ENCODE results near the gene CD101.
A peak's percentile ranks its signal among the peaks of the same experiment; 100 is the strongest.

Gene CD101

DNA sequence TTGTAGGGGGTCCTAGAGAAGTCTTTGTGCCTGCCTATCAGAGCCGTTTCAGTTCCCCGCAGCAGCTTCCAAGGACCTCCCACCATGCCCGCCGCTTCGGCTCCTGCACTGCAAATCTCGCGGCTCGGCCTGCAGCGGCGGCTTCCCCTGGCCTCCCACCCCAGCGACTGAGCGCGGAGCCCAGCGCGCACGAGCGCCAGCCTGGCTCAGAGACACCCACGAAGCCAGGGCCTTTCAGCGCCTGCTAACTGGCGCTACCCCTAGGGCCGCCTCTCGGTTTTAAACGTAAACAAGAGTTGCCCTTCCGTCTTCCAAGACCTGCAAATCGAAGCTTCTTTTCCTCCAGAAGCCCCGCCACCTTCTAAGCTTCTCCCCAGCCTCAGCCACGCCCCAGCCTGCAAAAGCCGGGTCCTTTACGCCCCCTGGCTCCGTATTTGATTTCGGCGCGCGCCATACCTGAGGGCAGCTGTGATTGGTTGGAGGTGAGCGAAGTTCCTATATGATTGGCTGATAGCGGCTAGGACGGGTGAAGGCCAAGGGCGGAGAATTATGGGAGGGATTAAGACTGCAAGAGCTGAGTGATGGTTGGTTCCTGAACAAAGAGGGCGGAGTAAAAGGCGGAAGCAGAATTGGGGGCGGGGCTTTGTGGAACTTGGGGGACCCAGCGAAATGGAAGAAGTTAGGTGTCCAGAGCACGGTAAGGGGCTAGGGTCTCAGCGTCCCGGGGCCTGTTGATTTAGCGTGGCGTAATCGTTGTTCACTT, 58.3 kb downstream of the CD101 start, which contains the start of gene TTF2:
TSS of gene TTF2 (plus strand) at position 649 of the 763 bp plus-strand sequence. CDS start at position 670, 21 bp downstream.
- TF ChIP-seq, protein P1, sequence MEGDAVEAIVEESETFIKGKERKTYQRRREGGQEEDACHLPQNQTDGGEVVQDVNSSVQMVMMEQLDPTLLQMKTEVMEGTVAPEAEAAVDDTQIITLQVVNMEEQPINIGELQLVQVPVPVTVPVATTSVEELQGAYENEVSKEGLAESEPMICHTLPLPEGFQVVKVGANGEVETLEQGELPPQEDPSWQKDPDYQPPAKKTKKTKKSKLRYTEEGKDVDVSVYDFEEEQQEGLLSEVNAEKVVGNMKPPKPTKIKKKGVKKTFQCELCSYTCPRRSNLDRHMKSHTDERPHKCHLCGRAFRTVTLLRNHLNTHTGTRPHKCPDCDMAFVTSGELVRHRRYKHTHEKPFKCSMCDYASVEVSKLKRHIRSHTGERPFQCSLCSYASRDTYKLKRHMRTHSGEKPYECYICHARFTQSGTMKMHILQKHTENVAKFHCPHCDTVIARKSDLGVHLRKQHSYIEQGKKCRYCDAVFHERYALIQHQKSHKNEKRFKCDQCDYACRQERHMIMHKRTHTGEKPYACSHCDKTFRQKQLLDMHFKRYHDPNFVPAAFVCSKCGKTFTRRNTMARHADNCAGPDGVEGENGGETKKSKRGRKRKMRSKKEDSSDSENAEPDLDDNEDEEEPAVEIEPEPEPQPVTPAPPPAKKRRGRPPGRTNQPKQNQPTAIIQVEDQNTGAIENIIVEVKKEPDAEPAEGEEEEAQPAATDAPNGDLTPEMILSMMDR (IDR thresholded peaks at IDR 0.05; ENCODE audit: borderline replicate concordance, control extremely low read depth, extremely low read depth, insufficient read depth, missing control alignments) = peak; percentile 11
- peak; percentile 96 for DNase-seq (ENCODE audit: low spot score)
- in situ Hi-C loops (cut with MboI; ENCODE audit: low sequenced_read_pairs, unreplicated experiment) = loop anchor here (10.0 kb wide), 4 partner anchors 55 to 495 kb away; no protein-coding TSS in a partner anchor

DNA sequence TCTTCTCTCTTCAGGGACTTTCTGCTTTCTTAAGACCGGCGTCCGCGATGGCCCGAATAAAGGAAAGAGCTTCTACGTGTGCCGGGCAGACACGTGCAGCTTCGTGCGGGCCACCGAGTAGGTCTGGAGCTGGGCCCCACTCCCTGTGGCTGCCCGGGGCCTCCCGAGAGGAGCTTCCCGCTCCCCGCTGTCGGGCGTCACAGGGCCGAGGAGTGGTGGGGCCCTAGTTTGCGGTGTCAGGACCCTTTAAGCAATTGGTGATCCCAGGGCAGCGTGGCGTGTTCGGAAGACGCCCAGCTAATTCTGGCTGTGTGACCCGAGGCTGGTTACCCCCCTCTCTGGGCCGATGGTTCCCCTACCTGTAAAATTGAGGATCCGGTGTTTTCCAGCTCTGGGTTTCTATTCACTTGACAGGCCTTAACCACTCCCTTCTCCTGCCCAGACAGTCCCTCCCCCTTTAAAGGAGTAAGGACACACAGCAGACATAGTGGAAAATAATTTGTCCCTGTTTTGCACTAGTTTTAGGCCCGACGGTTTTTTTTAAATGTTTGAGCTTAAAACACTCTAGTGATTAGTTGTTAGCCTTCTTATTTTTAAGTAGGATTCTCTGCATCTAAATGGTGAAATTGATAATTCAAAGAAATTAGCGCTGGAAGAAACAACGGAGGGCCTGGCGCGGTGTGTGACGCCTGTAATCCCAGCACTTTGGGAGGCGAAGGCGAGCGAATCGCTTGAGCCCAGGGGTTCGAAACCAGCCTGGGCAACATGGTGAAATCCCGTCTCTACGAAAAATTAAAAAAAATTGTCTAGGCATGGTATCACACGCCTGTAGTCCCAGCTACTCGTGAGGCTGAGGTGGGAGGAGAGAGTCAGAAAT, 59.1 kb downstream of the CD101 start:
- DNase-seq (ENCODE audit: low spot score) = peak; percentile 52
- in situ Hi-C loops (cut with MboI; ENCODE audit: low sequenced_read_pairs, unreplicated experiment) = no loop called here
- TF ChIP-seq, protein P1 (IDR thresholded peaks at IDR 0.05; ENCODE audit: borderline replicate concordance, control extremely low read depth, extremely low read depth, insufficient read depth, missing control alignments) = no peak

DNA sequence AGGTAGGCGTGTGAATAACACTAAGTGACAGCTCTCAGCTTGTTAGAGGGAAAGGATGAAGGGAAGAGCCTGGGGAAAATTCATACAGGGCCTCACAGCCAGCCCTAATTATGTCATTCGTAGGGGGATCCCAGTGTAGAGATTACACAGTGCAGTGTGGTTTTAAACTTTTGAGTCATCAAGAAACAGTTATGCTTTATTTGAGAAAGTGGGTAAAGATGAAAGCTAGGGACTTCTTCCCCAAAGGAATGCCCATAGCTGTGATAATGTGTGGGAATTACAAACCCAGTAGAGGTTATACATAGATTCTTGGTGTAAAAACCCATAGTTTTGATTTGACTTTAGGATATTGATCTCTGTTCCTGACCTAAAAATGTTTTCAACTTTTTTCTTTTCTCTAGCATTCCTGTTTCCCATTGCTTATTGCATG, 60.4 kb downstream of the CD101 start:
- in situ Hi-C loops (cut with MboI; ENCODE audit: low sequenced_read_pairs, unreplicated experiment) = no loop called here

DNA sequence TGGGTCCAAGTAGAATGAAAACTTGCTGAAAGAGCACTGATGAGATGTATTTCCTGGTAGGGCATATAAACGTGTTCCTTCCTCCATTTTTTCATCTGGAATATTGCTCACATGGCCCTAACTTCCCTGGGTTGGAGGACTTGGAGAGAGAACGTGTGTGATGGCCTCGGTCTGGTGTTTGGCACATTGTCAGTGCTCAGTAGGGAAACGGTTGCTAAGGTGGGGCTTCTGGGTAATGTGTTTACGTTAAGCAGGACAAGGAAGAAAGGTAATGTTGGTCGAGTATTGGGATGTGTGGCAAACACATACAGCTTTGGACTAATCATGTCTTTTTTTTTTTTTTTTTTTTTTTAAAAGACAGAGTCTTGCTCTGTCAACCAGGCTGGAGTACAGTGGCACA, 64.8 kb downstream of the CD101 start:
- no peak for DNase-seq (ENCODE audit: low spot score)
- TF ChIP-seq, protein P1 (IDR thresholded peaks at IDR 0.05; ENCODE audit: borderline replicate concordance, control extremely low read depth, extremely low read depth, insufficient read depth, missing control alignments) = no peak
- in situ Hi-C loops (cut with MboI; ENCODE audit: low sequenced_read_pairs, unreplicated experiment) = no loop called here

More for the DNA sequence above, 60.4 kb downstream of the CD101 start:
- TF ChIP-seq, protein P1 (IDR thresholded peaks at IDR 0.05; ENCODE audit: borderline replicate concordance, control extremely low read depth, extremely low read depth, insufficient read depth, missing control alignments) = no peak
- peak; percentile 73 for DNase-seq (ENCODE audit: low spot score)

DNA sequence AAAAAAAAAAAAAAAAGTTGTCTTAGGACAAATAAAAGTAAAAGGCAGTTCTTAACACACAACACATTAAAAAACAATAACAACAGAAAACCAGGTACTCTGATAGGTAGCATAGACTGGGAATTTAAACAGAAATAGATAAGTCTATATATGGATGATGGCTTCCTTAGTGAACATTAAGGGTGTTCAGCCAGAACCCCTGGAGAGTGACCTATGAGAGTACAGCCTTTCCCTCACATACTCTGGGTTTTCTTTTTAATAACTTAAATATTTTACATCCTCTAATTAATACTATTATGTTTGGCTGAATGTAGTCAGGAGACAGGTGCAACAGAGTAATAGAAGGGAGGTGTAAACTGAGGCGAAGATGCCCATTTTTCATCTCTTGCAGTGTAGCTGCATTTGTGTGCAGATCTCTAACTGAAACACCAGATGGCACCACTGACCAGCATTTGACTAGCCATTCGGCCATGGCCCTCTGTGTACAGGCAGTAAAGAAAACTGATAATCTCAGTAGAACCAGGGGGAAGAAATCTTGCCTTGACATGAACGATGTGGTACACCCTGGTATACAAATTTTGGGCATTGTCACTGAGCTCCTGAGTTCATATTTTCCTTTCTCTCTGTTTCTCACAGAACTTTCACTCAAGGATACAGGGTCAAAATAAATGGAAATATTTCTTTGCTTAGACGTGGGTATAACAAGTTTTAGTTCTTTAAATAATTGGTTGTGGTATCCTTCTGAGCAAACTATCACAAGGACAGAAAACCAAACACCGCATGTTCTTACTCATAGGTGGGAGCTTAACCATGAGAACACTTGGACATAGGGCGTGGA, 66.2 kb downstream of the CD101 start:
- peak; percentile 51 for DNase-seq (ENCODE audit: low spot score)
- in situ Hi-C loops (cut with MboI; ENCODE audit: low sequenced_read_pairs, unreplicated experiment) = no loop called here
- TF ChIP-seq, protein P1 (IDR thresholded peaks at IDR 0.05; ENCODE audit: borderline replicate concordance, control extremely low read depth, extremely low read depth, insufficient read depth, missing control alignments) = peak; percentile 76

DNA sequence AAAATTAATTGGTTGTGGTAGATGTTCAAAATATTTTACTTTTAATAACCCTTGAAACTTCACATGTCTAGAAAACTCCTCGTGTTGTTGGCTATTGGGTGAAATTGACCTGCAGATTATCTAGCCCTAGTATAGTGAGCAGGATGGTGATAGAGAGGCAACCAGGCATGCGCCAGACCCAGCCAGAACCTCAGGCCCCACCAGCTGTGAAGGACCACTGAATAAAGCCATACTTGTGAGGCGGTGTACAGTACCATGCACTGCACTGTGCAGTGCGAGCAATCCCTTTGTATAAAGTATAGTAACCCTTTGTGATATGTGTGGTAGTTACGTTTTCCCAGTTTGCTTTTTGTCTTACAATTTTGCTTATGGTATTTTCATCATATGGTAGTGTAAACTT, 67.0 kb downstream of the CD101 start:
- TF ChIP-seq, protein P1 (IDR thresholded peaks at IDR 0.05; ENCODE audit: borderline replicate concordance, control extremely low read depth, extremely low read depth, insufficient read depth, missing control alignments) = no peak
- in situ Hi-C loops (cut with MboI; ENCODE audit: low sequenced_read_pairs, unreplicated experiment) = no loop called here
- no peak for DNase-seq (ENCODE audit: low spot score)

Data from GM13976 (cell line).